DOHH2 (cell line): ENCODE data around the gene COL23A1.

Experiments
- EZH2phosphoT487 ChIP-seq: fragments of 200-600 bp; sonication (generic); IDR thresholded peaks from 2 replicates; pipeline ENCODE4 v1.6.1; 2017; ENCODE audit warnings: borderline replicate concordance, mild to moderate bottlenecking, antibody characterized with exemption, low read length, moderate library complexity, mixed read lengths
- TF ChIP-seq, protein P1 (sequence below): fragments of 200-600 bp; sonication (generic); IDR thresholded peaks from one replicate; pipeline ENCODE4 v1.5.1; 2014; ENCODE audit warnings: antibody characterized with exemption, mild to moderate bottlenecking, low read depth, low read length; ENCODE audit not compliant: poor library complexity, severe bottlenecking

DNA sequence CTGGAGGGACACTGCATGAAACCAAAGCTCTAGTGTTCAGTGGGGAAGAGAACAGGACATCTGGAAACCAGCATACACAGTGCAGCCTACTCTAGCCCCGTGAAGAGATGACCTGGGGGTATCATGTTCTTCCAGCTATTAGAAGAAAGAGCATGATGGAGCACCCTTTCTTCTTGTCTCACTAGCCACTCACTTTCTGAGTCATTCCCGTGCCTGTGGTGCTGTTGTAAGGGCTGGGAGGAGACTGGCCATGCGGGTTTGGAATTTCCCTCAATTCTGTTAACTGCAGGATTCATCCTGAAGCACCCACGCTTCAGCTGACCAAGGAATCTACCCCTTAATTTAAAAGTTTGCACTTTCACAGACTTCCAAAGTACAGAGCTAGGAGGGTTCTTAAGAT, 137.0 kb downstream of the COL23A1 start:
- TF ChIP-seq, protein P1, sequence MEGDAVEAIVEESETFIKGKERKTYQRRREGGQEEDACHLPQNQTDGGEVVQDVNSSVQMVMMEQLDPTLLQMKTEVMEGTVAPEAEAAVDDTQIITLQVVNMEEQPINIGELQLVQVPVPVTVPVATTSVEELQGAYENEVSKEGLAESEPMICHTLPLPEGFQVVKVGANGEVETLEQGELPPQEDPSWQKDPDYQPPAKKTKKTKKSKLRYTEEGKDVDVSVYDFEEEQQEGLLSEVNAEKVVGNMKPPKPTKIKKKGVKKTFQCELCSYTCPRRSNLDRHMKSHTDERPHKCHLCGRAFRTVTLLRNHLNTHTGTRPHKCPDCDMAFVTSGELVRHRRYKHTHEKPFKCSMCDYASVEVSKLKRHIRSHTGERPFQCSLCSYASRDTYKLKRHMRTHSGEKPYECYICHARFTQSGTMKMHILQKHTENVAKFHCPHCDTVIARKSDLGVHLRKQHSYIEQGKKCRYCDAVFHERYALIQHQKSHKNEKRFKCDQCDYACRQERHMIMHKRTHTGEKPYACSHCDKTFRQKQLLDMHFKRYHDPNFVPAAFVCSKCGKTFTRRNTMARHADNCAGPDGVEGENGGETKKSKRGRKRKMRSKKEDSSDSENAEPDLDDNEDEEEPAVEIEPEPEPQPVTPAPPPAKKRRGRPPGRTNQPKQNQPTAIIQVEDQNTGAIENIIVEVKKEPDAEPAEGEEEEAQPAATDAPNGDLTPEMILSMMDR, result no peak
- TF ChIP-seq EZH2phosphoT487, result no peak
